WI38 (cell line): Measurements from ENCODE around the gene COPS7B.

Source experiments
- H3K4me3 ChIP-seq: 2 replicates; pipeline ENCODE4 v1.5.1; 2011; ENCODE audit warnings: low read depth, mild to moderate bottlenecking, control low read depth, low read length
- TF ChIP-seq, protein P1 (sequence below): IDR thresholded peaks from 2 replicates; pipeline ENCODE4 v1.5.1; 2012; ENCODE audit warnings: low read depth, mild to moderate bottlenecking, control low read depth, low read length

COPS7B gene

DNA sequence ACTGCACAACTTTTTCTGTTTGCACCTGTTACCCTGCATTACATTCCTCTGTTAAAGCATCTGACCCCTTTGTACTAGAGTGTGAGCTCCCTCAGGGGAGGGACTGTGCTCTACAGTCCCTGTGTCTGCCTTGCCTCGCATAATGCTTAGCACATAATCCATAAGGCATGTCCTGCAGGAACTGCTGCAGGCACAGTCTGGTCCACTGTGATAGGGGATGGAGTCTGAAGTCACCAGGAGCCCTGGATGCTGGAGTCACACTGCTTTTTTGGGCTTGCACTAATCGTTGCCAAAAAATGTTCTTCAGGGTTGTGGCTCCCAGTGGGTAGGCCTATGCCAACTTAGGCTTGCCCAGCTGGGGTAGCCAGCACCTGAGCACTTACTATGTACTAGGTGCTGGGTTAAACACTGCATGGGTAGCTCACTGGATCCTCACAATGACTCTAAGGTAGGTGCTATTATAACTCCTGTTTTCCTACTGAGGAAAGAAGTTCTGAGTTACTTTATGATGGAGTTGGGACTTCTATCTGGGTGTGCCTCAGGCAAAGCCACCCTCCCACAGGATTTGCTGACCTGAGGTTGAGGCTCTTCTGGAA, 33.3 kb downstream of the COPS7B start:
- TF ChIP-seq, protein P1, sequence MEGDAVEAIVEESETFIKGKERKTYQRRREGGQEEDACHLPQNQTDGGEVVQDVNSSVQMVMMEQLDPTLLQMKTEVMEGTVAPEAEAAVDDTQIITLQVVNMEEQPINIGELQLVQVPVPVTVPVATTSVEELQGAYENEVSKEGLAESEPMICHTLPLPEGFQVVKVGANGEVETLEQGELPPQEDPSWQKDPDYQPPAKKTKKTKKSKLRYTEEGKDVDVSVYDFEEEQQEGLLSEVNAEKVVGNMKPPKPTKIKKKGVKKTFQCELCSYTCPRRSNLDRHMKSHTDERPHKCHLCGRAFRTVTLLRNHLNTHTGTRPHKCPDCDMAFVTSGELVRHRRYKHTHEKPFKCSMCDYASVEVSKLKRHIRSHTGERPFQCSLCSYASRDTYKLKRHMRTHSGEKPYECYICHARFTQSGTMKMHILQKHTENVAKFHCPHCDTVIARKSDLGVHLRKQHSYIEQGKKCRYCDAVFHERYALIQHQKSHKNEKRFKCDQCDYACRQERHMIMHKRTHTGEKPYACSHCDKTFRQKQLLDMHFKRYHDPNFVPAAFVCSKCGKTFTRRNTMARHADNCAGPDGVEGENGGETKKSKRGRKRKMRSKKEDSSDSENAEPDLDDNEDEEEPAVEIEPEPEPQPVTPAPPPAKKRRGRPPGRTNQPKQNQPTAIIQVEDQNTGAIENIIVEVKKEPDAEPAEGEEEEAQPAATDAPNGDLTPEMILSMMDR, result no peak

DNA sequence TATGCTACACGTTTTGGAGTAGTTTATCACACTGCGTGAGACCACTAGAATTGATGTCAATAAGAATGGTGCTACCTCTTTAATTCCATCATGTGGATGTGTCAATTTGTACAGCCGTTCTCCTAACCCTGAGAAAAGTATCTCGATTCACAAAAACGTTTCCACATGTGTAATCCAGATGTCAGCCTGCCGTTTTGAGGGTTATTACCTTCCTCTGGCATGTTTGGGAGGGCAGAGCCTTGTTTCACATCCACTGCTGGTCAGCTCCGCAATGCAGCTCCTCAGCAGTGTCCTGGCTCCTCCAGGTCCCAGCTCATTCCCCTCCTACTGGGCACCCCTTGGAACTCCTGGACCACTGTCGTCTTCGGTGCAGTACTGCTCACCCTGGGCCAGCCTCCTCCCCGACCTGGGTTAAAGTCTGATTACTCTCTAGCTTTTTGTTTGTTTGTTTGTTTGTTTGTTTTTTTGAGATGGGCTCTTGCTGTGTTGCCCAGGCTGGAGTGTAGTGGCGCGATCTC, 34.6 kb downstream of the COPS7B start:
- H3K4me3 ChIP-seq, result no peak overlapping the region

More for the DNA sequence above, 33.3 kb downstream of the COPS7B start:
- no peak overlapping the region for H3K4me3 ChIP-seq

DNA sequence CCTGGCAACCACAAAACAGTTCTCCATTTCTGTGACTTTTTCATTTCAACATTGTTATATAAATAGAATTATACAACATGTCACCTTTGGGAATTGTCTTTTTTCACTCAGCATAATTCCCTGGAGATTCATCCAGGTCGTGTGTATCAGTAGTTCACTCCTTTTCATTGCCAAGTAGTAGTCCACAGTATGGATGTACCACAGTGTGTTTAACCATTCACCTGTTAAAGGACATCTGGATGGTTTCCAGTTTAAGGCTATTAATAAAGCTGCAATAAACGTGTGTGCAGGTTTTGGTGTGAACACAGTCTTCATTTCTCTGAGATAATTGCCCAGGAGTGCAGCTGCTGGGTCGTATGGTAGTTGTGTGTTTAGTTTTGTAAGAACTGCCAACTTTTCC, 35.7 kb downstream of the COPS7B start:
- no peak overlapping the region for H3K4me3 ChIP-seq
- TF ChIP-seq, protein P1, result no peak

More for the DNA sequence above, 34.6 kb downstream of the COPS7B start:
- TF ChIP-seq, protein P1, result no peak

DNA sequence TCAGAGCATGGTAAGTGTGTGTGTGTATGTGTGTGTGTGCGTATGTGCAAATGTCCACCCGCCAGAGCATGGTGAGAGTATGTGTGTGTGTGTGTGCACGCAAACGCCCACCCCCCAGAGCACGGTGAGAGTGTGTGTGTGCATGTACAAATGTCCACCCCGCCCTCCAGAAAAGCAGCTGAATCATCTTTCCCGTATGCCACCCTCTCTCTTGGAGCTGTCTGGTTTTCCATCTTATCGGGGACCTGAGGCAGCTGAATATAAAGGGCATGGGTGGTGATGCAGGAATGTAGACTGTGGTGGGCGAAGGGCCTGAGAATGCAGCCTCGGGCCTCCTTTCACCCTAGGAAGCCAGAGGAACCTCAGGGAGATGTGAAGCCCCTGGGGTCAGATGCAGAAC, 66.9 kb downstream of the COPS7B start:
- TF ChIP-seq, protein P1, result no peak

DNA sequence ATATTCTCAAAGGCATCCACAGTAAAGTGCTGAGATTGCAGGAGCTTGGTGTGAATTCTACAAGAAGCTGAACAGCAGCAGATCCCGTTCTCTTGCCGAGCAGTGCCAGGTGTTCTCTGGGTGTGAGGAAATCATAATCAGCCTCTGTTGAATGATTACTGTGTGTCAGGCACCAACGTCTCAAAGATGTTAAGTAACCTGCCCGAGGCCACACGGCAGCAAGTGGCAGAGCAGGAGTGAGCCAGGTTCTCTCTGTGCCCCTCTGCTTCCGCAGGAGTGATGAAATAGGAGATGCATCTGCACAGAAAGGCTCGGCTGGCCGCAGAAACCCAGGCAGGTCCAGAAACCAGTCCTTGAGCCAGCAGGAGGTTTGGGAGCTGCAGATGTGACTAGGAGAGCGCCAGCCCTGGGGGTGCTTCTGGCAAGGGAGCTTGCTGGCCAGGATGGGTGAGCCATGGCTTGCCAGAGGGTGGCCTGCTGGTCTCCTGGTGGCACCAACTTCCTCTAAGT, 68.4 kb downstream of the COPS7B start:
- H3K4me3 ChIP-seq, result no peak overlapping the region
- TF ChIP-seq, protein P1, result no peak

More for the DNA sequence above, 66.9 kb downstream of the COPS7B start:
- H3K4me3 ChIP-seq, result no peak overlapping the region

DNA sequence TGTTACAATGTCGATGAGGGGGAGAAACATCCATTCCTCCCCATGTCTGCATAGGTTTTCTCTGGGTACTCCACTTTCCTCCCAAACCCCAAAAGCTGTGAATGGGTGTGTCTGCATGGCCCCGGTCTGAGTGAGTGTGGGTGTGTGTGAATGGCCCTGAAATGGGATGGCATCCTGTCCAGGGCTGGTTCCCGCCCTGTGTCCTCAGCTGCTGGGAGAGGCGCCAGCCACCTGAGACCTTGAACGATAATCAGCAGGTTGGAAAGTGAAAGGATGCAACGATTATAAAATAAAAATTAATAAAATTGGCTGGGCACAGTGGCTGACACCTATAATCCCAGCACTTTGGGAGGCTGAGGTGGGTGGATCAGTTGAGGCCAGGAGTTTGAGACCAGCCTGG, 70.7 kb downstream of the COPS7B start:
- TF ChIP-seq, protein P1, result no peak
- H3K4me3 ChIP-seq, result no peak overlapping the region
